ENCODE results near the gene TSPEAR.
"Not testable (repeated sequence)": the region's sequence is repeated elsewhere in the genome, so short reads cannot be mapped to it uniquely, and the experiment has no call there.

TSPEAR gene

DNA sequence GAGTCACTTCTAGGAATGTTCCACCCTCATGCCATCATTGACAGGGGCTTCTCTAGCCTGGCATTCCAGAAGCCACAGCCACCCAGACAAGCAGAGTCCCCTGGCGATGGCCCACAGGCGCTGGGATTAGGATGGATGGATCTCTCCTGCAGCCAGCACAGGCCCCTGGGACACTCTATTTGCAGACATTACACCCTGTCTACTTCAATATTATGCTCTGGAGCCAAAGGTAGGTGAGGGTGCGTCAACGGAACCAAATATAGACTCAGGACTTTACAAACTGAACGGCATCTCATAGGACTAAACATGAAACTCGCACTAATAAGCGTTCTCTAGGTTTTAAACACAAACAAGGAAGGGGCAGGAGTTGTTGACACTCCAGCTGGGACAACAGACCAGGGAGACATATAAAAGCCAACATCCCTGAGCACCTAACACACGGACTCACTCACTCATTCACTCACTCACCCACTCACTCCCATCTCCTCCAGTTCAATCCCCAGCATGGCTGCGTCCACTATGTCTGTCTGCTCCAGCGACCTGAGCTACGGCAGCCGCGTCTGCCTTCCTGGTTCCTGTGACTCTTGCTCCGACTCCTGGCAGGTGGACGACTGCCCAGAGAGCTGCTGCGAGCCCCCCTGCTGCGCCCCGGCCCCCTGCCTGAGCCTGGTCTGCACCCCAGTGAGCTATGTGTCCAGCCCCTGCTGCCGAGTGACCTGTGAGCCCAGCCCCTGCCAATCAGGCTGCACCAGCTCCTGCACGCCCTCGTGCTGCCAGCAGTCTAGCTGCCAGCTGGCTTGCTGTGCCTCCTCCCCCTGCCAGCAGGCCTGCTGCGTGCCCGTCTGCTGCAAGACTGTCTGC is 111.0 kb downstream of the TSPEAR start, which contains the start of gene KRTAP10-7:
KRTAP10-7 (plus strand) TSS at position 480 of the 861 bp plus-strand sequence; CDS start at position 505, 25 bp downstream.
- not testable (repeated sequence) for DNase-seq

DNA sequence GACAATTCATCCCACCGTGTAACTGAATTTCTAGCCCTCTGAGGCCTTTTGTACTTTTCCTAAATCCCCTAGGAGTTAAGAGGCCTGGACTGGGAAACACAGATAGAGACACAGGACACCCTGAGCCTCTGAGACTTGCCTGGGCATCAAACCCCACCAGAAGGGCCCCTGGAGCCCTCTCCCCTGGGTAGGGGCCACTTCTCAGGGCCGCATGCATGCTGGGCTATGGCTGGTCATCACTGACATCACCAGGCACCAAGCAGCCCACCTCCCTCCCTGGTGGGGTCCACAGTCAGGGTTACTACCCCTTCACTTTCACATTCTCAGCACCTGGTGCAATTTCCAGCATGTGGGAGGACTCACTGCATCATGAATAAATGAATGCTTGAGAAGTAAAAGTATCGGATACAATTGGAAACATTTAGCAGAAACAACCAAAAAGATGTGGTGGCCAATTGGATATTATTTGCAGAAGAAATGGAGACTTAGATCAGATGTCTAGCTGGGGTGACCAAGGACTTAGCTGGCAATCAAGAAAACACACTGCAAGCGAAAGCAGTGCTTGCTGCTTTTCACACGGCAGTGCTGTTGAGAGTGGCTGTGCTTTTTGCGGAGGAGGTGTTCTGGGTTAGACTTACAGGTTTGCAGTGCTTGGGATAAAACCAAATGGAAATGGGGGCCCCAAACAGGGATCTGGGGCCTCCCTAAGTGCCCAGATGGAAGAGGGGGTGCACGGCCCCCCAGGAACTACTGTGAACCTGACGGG is 111.9 kb downstream of the TSPEAR start:
- DNase-seq: no peak

DNA sequence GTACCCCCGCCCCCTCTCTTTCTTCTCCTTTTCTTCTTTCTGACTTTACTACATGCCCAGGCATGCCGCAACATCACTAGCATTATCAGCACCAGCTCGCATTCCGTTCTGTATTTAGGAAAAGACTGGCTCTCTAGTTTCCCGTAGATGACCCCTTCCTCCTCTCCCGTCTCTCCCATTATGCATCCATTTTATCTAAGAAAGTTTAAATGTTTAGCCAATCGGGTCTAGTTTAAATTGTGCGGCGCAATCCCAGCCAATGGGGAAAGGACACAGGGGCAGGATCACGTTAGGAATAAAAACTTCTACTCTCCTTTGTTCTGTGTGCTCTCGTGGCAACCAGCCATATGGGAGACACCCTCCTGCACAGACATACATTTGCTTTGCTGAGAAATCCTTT is 113.3 kb downstream of the TSPEAR start:
- DNase-seq: no peak

DNA sequence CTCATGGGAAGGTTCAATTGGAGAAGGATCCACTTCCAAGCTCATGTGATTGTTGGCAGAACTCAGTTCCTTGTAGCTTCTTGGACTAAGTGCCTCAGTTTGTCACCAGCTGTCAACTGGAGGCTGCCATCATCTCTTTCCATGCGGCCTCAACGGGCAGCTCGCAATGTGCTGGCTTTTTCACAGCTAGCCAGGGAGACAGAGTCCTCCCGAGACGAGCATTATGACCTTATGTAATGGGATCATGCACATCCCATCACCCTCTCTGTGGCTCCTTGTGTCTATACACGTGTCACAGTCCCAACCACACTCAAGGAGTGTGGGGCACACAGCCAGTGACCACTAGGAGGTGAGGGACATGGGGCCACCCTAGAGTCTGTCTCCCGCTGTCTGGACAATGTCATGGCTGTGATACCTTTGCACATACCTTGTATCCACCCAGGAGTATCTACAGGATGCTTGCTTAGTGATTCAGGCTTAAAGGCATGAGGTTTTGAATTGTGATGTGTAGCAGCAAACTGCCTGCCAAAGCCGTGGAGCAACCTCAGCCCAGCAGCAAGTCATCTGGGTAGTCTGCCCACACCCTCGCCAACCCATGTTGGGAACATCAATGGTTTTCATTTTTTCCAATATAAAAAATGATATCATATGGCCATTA is 115.2 kb downstream of the TSPEAR start:
- DNase-seq: no peak

DNA sequence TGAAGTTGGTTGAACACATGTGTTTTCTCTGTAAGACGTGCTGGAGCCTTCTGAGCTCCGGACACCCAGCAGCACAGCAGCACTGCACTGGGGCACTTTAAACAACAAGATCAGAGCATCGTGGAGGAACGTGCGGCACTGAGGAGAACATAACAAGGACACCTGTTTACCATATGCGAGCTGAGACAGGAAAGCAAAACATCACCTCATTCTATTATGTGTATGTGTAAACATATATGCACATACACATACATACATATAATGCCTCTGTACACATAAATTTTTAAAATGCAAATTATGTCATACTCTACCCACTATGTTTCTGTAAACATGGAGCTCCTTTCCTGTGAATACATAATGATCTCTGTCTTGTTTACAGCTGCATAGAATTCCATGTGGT is 115.8 kb downstream of the TSPEAR start:
- DNase-seq: no peak

DNA sequence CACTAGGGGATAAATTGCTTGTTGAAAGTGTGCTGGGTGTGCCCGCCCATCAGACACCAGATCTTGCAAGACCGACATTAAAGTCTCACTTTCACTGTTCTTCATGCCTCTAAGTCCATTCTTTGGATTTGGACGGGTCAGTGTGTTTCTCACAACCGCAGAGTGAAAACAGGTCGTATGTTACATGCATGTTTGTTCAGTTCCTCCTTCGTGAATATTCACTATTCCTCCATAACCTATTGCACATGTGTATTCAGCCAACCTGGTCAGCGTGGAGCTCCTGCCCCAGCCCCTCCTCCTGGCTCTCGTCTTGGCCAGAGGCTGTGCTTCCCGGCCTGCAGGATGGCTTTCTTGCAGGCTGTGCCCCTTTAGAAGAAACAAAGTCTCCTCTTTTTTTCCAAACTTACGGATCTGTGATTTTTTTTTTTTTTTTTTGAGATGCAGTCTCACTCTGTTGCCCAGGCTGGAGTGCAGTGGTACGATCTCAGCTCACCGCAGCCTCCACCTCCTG is 116.9 kb downstream of the TSPEAR start:
- no peak for DNase-seq

DNA sequence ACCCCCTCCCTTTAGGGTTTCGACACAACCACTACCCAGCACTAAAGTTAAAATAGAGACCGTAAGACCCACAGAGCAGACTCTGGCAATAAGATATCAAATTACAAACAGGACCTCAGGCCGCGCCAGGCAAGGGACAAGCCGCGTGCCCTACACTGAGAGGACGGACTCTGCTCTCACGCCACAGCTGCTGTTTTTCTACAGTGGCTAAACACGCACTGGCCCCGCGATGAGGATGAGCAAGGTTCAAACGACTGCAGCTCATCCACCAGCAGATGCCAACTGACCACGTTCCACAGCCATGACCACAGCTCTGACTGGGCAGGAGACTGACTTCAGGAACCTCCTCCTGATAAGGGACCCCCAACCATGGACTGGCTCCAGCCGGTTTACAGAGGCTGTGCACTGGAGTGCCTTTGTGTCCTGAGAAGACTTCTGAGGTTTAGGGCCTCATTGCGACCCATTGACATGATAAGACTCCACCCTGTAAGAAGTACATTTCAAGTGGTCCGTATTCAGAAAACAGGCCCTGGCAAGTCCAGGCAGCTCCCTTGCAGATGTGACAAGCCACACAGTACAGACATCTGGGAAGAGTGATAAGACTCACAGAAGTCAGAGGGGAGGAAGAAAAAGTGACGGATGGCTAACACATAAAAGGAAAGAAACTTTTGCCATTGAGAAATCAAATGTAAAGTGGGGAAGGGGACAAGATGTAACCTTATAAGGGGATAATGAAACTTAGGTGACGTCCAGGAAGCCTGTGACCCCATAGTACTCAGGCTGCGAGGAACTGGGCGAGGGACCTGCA is 117.6 kb downstream of the TSPEAR start:
- DNase-seq: no peak

DNA sequence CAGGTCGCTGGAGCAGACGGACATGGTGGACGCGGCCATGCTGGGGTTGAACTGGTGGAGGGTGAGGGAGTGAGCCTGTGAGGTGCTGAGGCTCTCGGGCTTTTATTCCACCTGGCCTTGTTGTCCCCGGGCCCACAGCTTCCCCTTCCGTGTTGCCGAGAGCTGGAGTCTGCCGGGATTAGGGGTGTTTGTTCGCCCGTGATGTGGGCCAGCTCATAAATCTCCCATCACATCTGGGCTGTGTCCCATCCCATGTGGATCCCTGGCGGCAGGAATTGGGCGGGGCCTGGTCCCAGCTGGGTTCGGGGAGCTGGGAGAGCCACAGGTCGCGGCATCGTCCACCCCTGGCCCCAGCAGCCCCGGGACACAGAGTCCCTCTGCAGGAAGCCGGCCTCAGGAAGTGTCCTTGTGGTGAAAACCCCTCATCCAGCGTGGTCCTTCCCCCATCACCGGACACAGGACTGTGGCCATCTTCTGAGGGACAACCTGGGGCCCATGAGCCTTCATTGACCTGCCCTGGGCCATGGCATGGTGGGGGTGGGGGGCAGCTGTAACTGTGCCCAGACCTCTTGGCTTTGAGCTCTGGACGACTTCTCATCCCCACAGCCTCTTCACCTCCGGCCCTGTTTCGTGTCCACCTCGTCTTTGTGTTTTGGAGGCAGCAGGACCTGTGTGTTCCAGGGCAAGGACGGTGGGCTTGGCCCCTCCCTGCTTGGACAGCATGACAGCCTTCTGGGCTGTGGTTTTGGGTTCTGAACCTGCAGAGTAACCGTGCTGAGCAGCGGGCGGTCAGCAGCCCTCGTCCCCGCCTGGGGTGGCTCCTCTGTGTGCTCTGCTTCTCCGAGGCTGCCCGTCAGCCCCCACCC is 118.7 kb downstream of the TSPEAR start, which contains the start of gene KRTAP10-6:
KRTAP10-6 (minus strand) TSS at position 60 of the 866 bp plus-strand sequence; CDS start at position 39, 21 bp downstream.
- no peak for DNase-seq

DNA sequence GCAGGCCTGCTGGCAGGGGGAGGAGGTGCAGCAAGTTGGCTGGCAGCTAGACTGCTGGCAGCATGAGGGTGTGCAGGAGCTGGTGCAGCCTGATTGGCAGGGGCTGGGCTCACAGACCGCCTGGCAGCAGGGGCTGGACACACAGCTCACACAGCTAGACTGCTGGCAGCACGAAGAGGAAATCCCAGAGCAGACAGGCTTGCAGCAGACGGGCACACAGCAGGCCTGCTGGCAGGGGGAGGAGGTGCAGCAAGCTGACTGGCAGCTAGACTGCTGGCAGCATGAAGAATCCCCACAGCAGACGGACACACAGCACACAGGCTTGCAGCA is 119.6 kb downstream of the TSPEAR start:
- not testable (repeated sequence) for DNase-seq

DNA sequence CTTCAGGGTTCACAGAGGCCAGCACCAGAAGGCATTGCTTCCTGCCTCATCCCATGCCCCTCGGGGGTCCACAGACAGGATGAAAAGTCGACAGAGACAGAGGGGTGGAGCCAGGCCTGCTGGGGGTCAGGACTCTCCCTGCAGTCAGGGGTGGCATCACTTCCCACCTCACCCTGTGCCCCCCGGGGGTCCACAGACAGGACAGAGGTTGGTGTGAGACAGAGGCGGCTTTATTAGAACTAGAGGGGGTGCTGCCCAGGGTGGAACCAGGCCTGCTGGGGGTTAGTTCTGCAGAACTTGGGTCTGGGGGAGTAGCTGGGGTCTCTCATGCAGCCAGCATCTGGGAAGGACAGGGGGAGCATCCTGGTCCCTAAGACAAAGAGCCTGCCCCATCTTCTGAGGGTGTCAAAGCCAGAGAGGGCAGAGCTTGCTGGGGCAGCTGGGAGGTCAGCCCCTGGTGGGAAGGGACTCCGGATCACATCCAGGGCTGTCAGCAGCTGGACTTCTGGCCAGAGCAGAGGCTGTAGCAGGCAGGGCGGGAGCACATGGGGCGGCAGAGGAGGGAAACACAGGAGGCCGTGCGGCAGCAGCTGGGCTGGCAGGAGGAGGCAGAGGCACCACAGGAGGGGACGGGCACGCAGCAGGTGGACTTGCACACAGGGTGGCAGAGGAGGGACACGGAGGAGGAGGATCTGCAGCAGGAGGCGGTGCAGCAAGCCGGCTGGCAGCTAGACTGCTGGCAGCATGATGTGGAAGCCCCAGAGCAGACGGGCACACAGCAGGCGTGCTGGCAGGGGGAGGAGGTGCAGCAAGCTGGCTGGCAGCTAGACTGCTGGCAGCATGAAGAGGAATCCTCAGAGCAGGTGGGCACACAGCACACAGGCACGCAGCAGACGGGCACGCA is 120.2 kb downstream of the TSPEAR start:
- DNase-seq: not testable (repeated sequence)

DNA sequence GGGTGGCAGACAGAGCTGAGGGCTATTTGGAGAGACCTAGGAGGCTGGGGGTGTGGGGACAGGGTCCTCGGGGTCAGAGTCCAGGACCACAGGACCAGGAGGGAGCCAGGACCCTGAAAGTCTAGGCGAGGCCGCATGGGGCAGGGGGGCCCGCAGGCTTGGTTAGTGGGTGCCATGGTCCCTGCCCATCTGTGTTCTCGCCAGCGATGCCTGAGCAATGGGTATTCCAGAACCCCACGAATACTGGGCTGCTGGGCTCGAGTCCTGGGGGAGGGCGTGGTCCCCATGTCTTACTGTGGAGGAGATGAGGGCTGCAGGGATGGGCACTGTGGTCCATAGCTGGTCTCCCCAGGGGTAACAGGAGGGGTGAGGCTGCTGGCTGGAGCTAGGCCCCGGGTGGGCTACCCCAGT is 121.1 kb downstream of the TSPEAR start:
- DNase-seq: no peak

DNA sequence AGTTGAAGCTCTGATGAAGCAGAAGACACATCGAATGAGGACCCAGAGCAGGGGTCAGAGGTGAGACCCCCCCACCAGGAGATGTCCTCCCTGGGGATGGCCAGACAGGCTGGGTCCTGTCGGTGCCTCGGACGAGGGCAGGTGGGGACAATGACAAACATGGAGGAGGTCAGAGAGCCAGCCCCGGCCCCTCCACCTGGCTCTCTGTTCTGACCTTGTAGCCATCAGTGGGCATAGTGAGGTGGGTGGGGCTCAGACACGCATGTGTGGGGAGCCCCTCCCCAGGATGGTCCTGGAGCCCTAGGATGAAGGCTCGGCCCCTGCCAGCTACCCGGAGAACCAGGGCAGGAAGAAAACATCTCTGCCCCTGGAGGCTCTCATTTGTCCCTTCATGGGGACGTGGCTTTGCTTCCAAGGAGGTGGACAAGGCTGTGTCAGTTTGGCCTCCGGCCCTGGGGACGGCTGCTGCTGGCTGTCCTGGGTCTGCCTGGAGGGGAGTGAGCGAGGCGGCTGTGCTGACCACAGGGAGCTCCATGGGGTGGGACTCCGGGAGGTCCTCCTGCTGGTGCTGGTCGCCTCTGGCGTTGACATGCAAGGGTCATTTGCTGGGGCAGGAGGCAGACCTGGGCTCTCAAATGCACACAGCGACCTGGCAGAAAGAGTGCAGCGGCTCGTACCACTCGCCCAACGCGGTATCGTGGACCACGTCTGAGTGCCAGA is 121.6 kb downstream of the TSPEAR start:
- DNase-seq: no peak

DNA sequence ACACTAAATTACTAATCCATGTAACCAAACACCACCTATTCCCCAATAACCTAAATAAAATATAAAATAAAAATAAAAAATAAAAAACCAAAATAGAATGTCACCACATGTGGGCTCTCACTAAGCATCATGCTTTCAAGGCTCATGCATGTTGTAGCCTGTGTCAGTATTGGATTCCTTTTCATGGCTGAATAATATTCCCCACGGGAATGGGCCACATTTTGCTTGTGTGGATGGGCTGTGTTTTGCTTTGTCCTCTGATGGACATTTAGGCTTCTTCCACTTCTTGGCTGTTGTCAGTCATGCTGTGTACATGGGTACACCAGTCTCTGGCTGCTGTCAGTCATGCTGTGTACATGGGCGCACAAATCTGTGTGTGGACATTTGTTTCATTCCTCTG is 122.3 kb downstream of the TSPEAR start:
- DNase-seq: no peak

DNA sequence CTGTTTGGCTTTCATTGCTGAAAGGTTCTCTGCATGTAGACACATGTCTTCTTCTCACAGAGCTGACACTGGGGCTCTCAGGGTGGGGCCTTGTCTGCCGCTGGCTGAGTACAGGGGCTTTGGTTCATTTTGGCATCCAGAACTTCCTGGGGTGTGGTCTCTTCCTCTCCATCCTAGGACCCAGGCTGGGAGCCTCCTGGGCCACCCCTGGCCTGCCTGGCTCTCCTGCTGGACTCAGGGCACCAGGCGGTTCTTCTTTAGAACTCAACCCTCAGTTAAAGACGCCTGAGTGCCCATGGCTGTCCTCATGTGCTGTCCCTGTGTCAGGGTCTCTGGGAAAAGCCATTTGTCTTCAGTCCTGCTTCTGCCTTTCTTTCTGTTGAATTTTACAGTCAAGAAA is 125.5 kb downstream of the TSPEAR start:
- DNase-seq: no peak

DNA sequence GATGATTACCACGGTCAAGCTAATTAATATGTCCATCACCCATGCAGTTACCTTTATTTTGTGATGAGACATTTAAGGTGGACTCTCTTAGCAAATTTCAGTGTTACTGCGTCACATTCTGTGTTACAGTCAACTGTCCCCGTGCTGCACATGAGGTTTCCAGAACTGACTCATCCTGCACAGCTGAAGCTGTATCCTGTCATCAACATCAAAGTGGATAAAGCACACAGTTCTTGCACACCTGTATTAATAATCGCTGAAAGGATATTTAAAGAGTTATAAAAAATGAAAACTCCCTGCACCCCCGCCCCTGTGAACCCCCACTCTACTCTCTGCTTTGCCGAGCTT is 127.6 kb downstream of the TSPEAR start:
- no peak for DNase-seq

DNA sequence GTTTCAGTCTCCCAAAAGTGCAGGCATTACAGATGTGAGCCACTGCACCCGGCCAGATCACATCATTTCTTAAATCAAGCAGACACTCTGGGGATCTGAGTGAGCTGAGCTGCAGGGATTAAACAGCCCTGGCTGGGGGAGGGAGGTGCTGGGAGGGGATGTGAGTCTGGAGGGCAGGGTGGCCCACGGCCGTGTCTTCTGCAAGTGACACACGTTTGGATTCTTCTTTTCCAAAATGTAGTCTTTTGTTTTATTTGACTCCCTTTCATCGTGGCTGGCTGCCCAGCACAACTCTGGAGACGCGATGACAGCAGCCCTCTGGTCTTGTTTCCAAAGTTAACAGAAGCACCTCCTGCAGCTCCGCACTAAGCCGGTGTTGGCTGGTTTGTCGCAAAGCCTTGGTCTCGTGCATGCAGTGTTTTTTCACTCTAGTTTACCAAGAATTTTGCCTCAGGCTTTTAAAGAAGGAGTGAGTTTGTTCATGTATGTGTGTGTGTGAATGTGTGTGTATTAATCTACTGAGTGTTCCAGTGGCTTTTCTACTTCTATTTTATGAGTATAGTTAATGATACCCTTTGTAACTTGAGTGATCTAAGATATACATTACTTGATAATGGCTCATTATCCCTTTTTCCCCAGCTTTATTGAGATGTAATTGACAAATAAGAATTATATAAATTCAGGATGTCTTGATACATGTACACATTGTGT is 128.1 kb downstream of the TSPEAR start:
- DNase-seq: no peak

DNA sequence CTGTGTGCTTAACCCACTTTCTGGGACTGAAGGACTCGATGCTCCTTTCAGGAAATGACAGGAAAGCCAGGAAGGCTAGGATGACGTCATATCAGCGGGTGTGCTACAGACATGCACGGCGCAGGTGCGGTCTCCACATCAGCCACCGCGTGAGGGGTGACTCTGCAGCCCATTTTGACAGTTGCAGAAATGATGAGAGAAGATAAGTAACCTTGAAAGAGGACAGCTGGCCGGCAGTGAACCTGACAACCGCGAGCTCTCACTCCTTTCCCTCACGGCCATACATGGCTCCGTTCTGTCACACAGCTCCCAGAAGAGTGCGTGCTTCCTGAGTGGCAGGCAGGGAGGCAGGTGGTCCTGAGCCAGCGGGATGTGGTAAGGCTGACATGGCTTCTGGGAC is 129.3 kb downstream of the TSPEAR start:
- no peak for DNase-seq

DNA sequence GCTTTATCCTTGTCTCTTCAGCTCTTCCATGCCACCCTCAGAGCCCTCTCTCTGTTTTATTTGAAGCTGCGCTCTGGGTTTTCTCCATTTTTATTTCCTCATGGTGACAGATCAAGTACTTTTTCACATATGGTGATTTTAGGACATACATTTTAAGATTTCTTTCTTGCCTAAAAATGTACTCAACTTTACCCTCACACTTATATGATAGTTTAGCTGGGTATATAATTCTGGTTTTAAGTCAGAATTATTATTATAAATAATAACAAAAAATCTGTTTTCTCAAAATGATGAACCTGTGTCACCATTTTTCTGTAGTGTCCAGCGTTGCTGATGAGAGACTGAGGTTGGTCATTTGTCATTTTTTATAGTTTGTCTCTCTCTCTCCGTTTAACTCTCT is 130.2 kb downstream of the TSPEAR start:
- no peak for DNase-seq

DNA sequence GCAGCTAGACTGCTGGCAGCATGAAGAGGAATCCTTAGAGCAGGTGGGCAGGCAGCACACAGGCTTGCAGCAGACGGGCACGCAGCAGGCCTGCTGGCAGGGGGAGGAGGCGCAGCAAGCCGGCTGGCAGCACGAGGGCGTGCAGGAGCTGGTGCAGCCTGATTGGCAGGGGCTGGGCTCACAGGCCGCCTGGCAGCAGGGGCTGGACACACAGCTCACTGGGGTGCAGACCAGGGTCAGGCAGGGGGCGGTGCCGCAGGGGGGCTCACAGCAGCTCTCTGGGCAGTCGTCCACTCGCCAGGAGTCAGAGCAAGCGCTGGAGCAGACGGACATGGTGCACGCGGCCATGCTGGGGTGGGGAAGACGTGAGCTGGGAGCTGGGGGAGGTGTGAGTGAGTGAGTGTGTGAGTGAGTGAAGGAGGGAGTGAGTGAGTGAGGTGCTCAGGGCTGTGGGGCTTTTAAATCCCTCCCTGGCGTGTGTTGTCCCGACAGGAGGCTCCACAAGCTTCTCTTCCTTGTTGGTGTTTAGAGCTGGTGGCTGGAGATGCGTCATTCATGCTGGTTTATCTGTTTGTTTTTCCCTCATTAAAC is 131.0 kb downstream of the TSPEAR start, which contains the start of gene KRTAP10-5:
KRTAP10-5 (minus strand) TSS at position 374 of the 591 bp plus-strand sequence; CDS start at position 348, 26 bp downstream.
- DNase-seq: not testable (repeated sequence)
